Head of caudate nucleus (tissue), 42 donors: ENCODE results near the gene POR.
A peak's percentile ranks its signal among the peaks of the same experiment; 100 is the strongest.
"Not testable (repeated sequence)": the region's sequence is repeated elsewhere in the genome, so short reads cannot be mapped to it uniquely, and the experiment has no call there.

Experiments used
- DNase-seq, 42 donors: peaks; one replicate each; pipeline versions ENCODE4 v3.0.0 to v3.0.0-alpha.2; 2020 to 2021; ENCODE audit warnings: mixed read lengths in 7 of 42
- intact Hi-C: fragments of 100-400 bp; cut with DNase I; formaldehyde crosslinking; loops from one replicate; pipeline ENCODE4 v1.15.0; 2022

The POR gene

GRCh38 chr7:75914655-75915415 is at the start of gene POR:
Gene POR (plus strand): TSS chr7:75915155. CDS start chr7:75954002, 38,847 bp downstream.
- peak; percentile 91 to 100 (median 97) for DNase-seq
- intact Hi-C loops: loop anchor here (5.0 kb wide), 1 partner anchor 38 kb away; the partner anchor contains the start of gene RHBDD2

- DNase-seq: no peak
- intact Hi-C loops: loop anchor here (5.0 kb wide), 1 partner anchor 146 kb away; no protein-coding TSS in a partner anchor
These were observed 48.9 kb upstream of the POR start for GRCh38 chr7:75866114-75866488.

DNA sequence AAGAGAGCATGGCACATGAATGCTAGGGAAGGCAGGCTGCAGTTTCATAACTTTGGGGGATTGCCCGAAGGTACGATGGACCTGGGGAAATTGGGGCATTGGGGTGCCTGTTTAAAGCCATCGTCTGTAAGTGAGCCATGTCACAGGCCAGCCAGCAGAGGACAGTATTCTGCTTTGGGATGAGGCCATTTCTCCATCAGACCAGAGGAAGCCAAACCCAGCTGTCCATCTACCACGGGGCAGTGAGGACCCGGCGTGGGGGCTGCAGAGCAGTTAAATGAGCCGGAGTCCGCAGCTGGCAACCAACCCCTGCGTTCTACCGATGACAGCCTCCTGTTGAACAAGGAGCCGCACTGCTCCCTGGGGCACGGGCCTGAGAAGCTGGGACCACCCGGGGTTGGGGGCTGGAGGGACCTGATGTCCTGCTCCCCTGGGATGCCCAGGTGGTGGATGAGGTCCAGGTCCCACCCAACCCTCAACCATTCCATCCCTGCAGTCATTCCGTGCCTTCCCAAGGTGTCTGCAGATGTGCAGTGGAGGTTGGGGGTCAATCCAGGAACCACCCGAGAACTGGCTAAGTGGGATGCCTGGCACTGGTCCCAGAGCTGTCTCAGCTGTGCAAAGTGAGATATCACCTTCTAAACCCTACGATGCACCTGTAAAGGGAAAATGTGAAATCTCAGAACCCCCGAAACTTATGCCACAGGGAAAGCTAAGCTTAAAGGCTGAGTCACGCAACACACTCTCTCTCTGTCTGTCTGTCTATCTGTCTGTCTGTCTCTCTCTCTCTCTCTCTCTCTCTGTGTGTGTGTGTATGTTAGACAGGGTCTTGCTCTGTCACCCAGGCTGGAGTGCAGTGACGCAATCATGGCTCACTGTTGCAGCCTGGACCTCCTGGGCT is 48.2 kb upstream of the POR start:
- intact Hi-C loops: loop anchor here (5.0 kb wide), 1 partner anchor 146 kb away; no protein-coding TSS in a partner anchor
- DNase-seq: peak in 41 of 42 donors; percentile 23 to 85 (median 64)

DNA sequence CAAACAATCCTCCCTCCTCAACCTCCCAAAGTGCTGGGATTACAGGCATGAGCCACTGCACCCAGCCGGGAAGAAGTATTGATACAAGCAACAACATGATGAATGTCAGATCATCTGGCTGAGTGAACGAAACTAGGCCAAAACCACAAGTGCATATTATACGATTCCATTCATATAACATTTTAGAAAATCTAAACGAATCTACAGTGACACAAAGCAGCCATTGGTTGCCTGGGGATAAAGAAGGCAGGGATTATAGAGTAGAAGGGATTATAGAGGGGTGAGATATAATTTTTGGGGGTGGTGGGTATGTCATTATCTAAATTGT is 47.6 kb upstream of the POR start:
- intact Hi-C loops: loop anchor here (5.0 kb wide), 1 partner anchor 145 kb away; no protein-coding TSS in a partner anchor
- DNase-seq: no peak

DNA sequence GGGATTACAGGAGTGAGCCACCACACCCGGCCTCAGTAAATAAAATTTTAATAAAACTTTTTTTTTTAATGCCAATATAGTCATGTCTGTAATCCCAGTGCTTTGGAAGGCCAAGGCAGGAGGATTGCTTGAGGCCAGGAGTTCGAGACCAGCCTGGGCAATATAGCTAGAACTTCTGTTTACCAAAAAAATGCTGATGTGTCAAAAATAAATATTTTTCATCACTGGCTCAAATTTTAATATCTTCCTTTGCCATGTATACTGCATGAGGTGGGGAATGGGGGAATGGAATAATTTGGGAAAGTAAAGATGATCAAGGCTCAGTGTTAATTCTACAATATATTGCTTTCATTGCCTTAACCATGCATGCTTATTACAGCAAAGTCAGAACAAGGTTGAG is 46.8 kb upstream of the POR start:
- no peak for DNase-seq
- intact Hi-C loops: loop anchor here (5.0 kb wide), 1 partner anchor 144 kb away; no protein-coding TSS in a partner anchor

GRCh38 chr7:75869776-75870379 is 45.1 kb upstream of the POR start:
- intact Hi-C loops: loop anchor here (5.0 kb wide), 1 partner anchor 142 kb away; no protein-coding TSS in a partner anchor

DNA sequence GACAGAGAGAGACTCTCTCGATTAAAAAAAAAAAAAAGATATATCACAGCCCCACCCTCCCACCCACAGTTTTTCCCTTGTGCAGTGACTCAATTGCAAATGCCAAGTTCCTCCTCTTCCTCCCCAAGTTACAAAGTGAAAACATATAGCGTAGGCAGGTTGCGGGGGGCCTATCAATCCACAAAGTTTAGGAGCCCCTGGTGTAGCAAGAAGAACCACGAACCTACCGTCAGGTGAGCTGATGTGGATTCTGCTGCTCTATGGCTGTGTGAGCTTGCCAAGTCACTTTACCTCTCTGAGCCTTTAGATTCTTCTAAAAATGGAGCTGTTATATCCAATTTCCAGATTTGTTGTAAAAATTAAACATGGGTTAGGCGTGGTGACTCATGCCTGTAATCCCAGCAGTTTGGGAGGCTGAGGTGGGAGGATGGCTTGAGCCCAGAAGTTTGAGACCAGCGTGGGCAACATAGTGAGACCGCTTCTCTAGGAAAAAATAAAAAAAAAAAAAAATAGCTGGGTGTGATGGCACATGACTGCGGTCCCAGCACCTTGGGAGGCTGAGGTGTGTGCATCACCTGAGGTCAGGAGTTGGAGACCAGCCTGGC is 44.3 kb upstream of the POR start:
- intact Hi-C loops: no loop called here
- peak in 6 of 42 donors; percentile 19 to 60 (median 52) for DNase-seq

More at GRCh38 chr7:75869776-75870379, 45.1 kb upstream of the POR start:
- DNase-seq: no peak

DNA sequence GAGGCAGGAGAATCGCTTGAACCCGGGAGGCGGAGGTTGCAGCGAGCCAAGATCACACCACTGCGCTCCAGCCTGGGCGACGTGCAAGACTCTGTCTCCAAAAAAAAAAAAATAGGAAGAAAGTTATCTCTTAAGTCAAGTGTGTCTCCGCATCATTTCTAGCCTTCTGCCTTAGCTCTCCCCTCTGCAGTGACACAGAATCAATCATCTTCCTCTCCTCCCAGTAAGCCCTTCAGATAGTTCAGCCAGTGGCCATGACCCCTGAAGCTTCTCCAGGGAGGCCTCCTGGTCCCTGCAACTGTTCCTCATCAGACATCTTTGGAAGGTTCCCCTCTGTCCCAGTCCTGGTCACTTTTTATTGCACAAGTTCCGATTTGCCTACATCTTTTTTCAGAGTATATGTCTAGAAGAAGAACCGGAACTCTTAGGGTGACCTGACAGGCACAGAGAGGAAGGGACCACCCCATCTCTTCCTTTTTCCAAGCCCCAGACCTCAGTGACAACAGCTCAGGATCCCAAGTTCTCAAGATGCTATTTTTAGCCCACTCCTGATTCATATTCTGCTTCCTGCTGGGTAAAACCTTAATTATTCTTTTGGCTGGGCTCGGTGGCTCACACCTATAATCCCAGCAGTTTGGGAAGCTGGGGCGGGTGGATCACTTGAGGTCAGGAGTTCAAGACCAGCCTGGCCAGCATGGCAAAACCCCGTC is 42.7 kb upstream of the POR start:
- no peak for DNase-seq
- intact Hi-C loops: no loop called here

GRCh38 chr7:75874180-75874579 is 40.8 kb upstream of the POR start:
- intact Hi-C loops, DNase-seq: not testable (repeated sequence)

- intact Hi-C loops: loop anchor here (5.0 kb wide), 1 partner anchor 42 kb away; the partner anchor contains the start of gene POR
- no peak for DNase-seq
These were observed 39.6 kb upstream of the POR start for GRCh38 chr7:75875113-75876080.

DNA sequence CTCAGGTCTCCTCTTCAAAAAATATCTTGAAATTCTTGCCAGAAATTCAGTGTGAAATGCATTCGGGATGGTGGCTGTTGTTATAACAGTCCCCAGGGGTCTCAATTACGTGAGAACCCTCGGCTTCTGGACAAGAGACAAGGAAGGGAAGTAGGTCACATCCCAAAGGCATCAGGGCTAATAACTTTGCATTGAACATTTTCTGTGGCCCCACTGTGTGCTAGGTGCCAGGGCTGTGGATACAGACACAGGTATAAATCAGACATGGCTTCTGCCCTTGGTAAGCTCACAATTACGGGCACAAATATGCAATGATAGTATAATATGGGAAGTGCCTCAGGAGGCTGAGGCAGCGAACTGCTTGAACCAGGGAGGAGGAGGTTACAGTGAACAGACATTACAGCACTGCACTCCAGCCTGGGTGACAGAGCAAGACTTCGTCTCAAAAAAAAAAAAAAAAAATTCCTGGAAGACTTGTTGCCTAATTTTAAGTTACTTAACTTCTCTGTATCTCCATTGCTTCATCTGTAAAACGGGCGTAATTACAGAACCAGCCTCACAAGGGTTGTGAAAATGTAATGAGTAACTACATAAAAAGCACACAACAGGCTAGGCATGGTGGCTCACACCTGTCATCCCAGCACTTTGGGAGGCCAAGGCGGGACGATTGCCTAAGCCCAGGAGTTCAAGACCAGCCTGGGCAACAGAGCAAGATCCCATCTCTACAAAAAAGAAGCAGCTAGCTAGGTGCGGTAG is 38.7 kb upstream of the POR start:
- DNase-seq: no peak
- intact Hi-C loops: loop anchor here (5.0 kb wide), 1 partner anchor 41 kb away; the partner anchor contains the start of gene POR

GRCh38 chr7:75878312-75878768 is 36.6 kb upstream of the POR start:
- intact Hi-C loops: loop anchor here (5.0 kb wide), 1 partner anchor 39 kb away; the partner anchor contains the start of gene POR
- no peak for DNase-seq

DNA sequence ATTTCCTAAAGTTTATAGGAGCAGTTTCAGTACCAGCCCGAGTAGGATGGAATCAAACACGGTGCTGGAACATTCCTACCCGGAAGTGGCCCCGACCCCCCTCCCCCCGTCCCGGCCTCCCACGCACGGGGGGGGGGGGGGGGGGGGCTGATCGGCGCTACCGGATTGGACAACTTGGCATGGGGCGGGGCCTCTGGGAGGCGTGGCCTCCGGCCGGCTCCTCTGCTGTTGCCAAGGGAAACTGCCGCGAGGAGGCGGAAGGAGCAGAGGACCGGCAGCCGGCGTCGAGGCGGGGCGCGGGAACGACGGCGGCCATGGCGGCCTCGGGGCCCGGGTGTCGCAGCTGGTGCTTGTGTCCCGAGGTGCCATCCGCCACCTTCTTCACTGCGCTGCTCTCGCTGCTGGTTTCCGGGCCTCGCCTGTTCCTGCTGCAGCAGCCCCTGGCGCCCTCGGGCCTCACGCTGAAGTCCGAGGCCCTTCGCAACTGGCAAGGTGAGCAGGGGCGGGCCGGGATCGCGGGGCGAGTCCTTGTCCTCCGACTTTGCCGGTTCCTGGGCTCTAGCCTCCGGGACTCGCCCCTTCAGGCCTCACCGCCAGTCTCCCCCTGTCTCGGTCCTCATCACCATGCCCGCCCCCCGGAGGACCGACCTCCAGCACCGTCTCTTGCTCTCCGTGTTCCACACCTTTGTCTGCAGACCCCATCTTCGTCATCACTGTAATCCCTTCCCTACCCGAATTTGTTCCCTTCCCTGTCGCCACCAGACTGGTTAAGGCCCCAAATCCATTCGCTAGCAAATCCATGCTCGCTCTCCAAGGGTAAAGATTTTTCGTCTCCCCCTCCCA is 36.0 kb upstream of the POR start, which contains the start of gene RHBDD2:
RHBDD2 (plus strand) TSS at position 266 of the 843 bp plus-strand sequence; CDS start at position 315, 49 bp downstream.
- intact Hi-C loops: loop anchor here (5.0 kb wide), 1 partner anchor 38 kb away; the partner anchor contains the start of gene POR
- DNase-seq: peak; percentile 91 to 99 (median 96)

DNA sequence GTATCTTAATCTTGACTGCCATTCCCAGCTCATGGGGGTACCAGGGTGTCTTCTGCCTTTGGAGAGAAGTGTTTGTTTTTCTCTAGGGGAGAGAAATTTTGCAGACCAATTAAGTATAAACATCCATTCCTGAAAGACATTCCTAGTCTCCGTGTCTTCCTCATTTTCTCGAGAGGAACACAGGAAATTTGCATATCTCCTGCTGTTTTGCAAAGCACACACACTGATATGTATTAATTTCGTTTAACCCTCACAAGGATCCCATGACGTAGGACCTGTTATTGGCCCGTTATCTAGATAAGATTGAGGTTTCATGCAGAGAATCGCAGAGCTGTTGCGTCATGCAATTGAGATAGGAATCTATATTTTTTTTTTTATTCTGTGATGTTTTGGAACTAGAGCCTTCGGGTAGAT is 35.2 kb upstream of the POR start:
- intact Hi-C loops: loop anchor here (5.0 to 10.0 kb wide), 2 partner anchors 38 to 115 kb away; partner anchors contain the start of genes POR and TMEM120A
- DNase-seq: no peak

DNA sequence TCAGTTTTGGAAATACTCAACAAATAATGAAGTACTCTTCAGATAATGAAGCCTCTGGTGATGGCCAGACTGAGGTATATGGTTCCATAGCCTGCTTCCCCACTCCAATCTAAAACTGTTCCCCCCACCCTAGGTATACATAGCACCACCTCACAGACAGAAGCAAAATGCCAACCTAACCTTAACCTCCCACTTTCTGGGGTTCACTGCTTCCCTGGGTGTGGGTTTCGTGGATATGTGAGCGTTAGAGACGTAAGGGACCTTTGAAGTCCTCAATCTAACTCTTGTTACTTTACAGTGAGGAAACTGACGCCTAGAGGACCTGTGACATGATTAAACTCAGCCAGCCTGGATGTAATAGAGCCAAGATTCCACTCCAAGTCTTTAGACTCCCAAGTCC is 34.7 kb upstream of the POR start:
- DNase-seq: no peak
- intact Hi-C loops: loop anchor here (10.0 kb wide), 1 partner anchor 115 kb away; the partner anchor contains the start of gene TMEM120A
